H9 (cell line): ENCODE data around the gene FGFR3. TPM values are rescaled to one million over a fixed set of nuclear protein-coding genes. Genes with fewer than 3 reads are reported as not detected.
A peak's percentile ranks its signal among the peaks of the same experiment; 100 is the strongest.

Experiments used
- DNase-seq: peaks from one replicate; pipeline ENCODE4 v3.0.0-alpha.2; 2017
- H2AFZ ChIP-seq: one replicate; pipeline ENCODE4 v1.6.1; 2013; ENCODE audit warnings: mild to moderate bottlenecking, low read length, control low read depth, moderate library complexity
- H2AK5ac ChIP-seq: 2 replicates; pipeline ENCODE4 v1.6.1; 2013; ENCODE audit warnings: low read length, control low read depth, mixed read lengths; ENCODE audit not compliant: insufficient read length
- H2BK120ac ChIP-seq: one replicate; pipeline ENCODE4 v1.6.1; 2013; ENCODE audit warnings: low read depth, mild to moderate bottlenecking, low read length, control low read depth, inconsistent platforms; ENCODE audit not compliant: poor library complexity, severe bottlenecking
- H2BK12ac ChIP-seq: 2 replicates; pipeline ENCODE4 v1.6.1; 2013; ENCODE audit warnings: low read length, control low read depth, mixed read lengths, low read depth; ENCODE audit not compliant: insufficient read length
- H2BK15ac ChIP-seq: 2 replicates; pipeline ENCODE4 v1.6.1; 2013; ENCODE audit warnings: low read depth, low read length, control low read depth
- H2BK20ac ChIP-seq: one replicate; pipeline ENCODE4 v1.6.1; 2013; ENCODE audit warnings: low read depth, mild to moderate bottlenecking, low read length, control low read depth, inconsistent platforms; ENCODE audit not compliant: poor library complexity, severe bottlenecking
- H2BK5ac ChIP-seq: 2 replicates; pipeline ENCODE4 v1.6.1; 2013; ENCODE audit warnings: low read length, control low read depth, mixed read lengths; ENCODE audit not compliant: insufficient read length
- H3K14ac ChIP-seq: 2 replicates; pipeline ENCODE4 v1.6.1; 2013; ENCODE audit warnings: low read length, control low read depth; ENCODE audit not compliant: insufficient read depth
- H3K18ac ChIP-seq: 2 replicates; pipeline ENCODE4 v1.6.1; 2013; ENCODE audit warnings: low read depth, mild to moderate bottlenecking, mixed read lengths, low read length, control low read depth; ENCODE audit not compliant: insufficient read length
- H3K23ac ChIP-seq: 2 replicates; pipeline ENCODE4 v1.6.1; 2013; ENCODE audit warnings: low read length, control low read depth, mixed read lengths, low read depth; ENCODE audit not compliant: insufficient read length
- H3K23me2 ChIP-seq: 2 replicates; pipeline ENCODE4 v1.6.1; 2013; ENCODE audit warnings: low read depth, mild to moderate bottlenecking, mixed read lengths, low read length, control low read depth; ENCODE audit not compliant: insufficient read length, poor library complexity, severe bottlenecking
- H3K27ac ChIP-seq: 2 replicates; pipeline ENCODE4 v1.5.1; 2013; ENCODE audit warnings: low read length, control low read depth, mixed read lengths, low read depth; ENCODE audit not compliant: insufficient read length
- H3K27me3 ChIP-seq: 2 replicates; pipeline ENCODE4 v1.6.1; 2013; ENCODE audit warnings: low read length, control low read depth, inconsistent platforms; ENCODE audit not compliant: insufficient read depth
- H3K4ac ChIP-seq: 2 replicates; pipeline ENCODE4 v1.6.1; 2013; ENCODE audit warnings: low read depth, mild to moderate bottlenecking, control low read depth, inconsistent platforms, low read length, moderate library complexity
- H3K4me1 ChIP-seq: 2 replicates; pipeline ENCODE4 v1.6.1; 2013; ENCODE audit warnings: low read length, control low read depth, inconsistent platforms; ENCODE audit not compliant: insufficient read depth
- H3K4me2 ChIP-seq: 2 replicates; pipeline ENCODE4 v1.6.1; 2013; ENCODE audit warnings: low read length, control low read depth, mixed read lengths; ENCODE audit not compliant: insufficient read length, insufficient read depth
- H3K56ac ChIP-seq: 2 replicates; pipeline ENCODE4 v1.6.1; 2013; ENCODE audit warnings: low read depth, mild to moderate bottlenecking, mixed read lengths, low read length, control low read depth; ENCODE audit not compliant: insufficient read length
- H3K79me1 ChIP-seq: 2 replicates; pipeline ENCODE4 v1.6.1; 2013; ENCODE audit warnings: low read depth, mild to moderate bottlenecking, moderate library complexity, low read length, control low read depth, inconsistent platforms; ENCODE audit not compliant: insufficient read depth, poor library complexity, severe bottlenecking
- H3K79me2 ChIP-seq: 2 replicates; pipeline ENCODE4 v1.6.1; 2013; ENCODE audit warnings: low read length, control low read depth, inconsistent platforms; ENCODE audit not compliant: insufficient read depth
- H3K9ac ChIP-seq: 2 replicates; pipeline ENCODE4 v1.6.1; 2013; ENCODE audit warnings: low read length, control low read depth, mixed read lengths; ENCODE audit not compliant: insufficient read length; ENCODE audit errors: extremely low read depth
- H3K9me3 ChIP-seq: one replicate; pipeline ENCODE4 v1.6.1; 2013; ENCODE audit warnings: low read depth, low read length, inconsistent platforms; ENCODE audit not compliant: control insufficient read depth
- H3T11ph ChIP-seq: one replicate; pipeline ENCODE4 v1.6.1; 2013; ENCODE audit warnings: mild to moderate bottlenecking, low read length, control low read depth, inconsistent platforms
- H4K20me1 ChIP-seq: one replicate; pipeline ENCODE4 v1.6.1; 2013; ENCODE audit not compliant: control insufficient read depth, insufficient read length, insufficient read depth
- H4K5ac ChIP-seq: 2 replicates; pipeline ENCODE4 v1.6.1; 2013; ENCODE audit warnings: low read depth, mild to moderate bottlenecking, mixed read lengths, low read length, control low read depth; ENCODE audit not compliant: insufficient read length
- H4K8ac ChIP-seq: replicated peaks from 2 replicates; pipeline ENCODE4 v1.6.1; 2013; ENCODE audit warnings: low read length, control low read depth, mixed read lengths, low read depth; ENCODE audit not compliant: insufficient read length
- H4K91ac ChIP-seq: 2 replicates; pipeline ENCODE4 v1.6.1; 2013; ENCODE audit warnings: low read depth, mild to moderate bottlenecking, moderate library complexity, mixed read lengths, low read length, control low read depth; ENCODE audit not compliant: insufficient read length
- H3K27ac Mint-ChIP-seq, 3 experiments: 2 replicates in 2 of 3; 3 replicates in 1 of 3; pipeline ENCODE4 v1.8.0; 2020 to 2021; ENCODE audit warnings: mixed read lengths in 3 of 3, mild to moderate bottlenecking in 1 of 3, moderate library complexity in 1 of 3
- H3K27me3 Mint-ChIP-seq: 2 replicates; pipeline ENCODE4 v1.8.0; 2021; ENCODE audit warnings: low read depth, mild to moderate bottlenecking, moderate library complexity, mixed read lengths
- H3K36me3 Mint-ChIP-seq, 3 experiments: 2 replicates in 2 of 3; 3 replicates in 1 of 3; pipeline ENCODE4 v1.8.0; 2020 to 2021; ENCODE audit warnings: low read depth in 3 of 3, mixed read lengths in 3 of 3; ENCODE audit not compliant: insufficient read depth in 1 of 3
- H3K4me1 Mint-ChIP-seq, 2 experiments: 2 replicates each; pipeline ENCODE4 v1.8.0; 2020; ENCODE audit warnings: mixed read lengths in 2 of 2
- H3K4me3 Mint-ChIP-seq, 2 experiments: 2 replicates in 1 of 2; 3 replicates in 1 of 2; pipeline ENCODE4 v1.8.0; 2020 to 2021; ENCODE audit warnings: mild to moderate bottlenecking in 2 of 2, mixed read lengths in 2 of 2, moderate library complexity in 1 of 2
- H3K9me3 Mint-ChIP-seq, 2 experiments: 2 replicates in 1 of 2; 3 replicates in 1 of 2; pipeline ENCODE4 v1.8.0; 2020; ENCODE audit warnings: mild to moderate bottlenecking in 2 of 2, mixed read lengths in 2 of 2, moderate library complexity in 1 of 2
- WGBS: extraction: QIAGEN DNeasy Blood & Tissue Kit; methylation state at CpG from one replicate; pipeline ENCODE4 v1.1.7; 2013; ENCODE audit warnings: missing lambda C conversion rate, low lambda C conversion rate, mixed read lengths; ENCODE audit not compliant: insufficient read length; ENCODE audit errors: extremely low coverage; 5-methylcytosine and 5-hydroxymethylcytosine counted together
- total RNA-seq: library from RNA; stranded (reverse); gene quantifications from 2 replicates; pipeline ENCODE4 v1.2.1, GENCODE V29; 2021
- TF ChIP-seq, protein P1 (sequence below): fragments of 200-600 bp; sonication (generic); conservative IDR thresholded peaks from 3 replicates; pipeline ENCODE4 v1.8.0; 2021; ENCODE audit warnings: antibody characterized with exemption, mild to moderate bottlenecking

FGFR3 gene
- total RNA-seq, 1 experiment from 2014 or later = 75.7 TPM

DNA sequence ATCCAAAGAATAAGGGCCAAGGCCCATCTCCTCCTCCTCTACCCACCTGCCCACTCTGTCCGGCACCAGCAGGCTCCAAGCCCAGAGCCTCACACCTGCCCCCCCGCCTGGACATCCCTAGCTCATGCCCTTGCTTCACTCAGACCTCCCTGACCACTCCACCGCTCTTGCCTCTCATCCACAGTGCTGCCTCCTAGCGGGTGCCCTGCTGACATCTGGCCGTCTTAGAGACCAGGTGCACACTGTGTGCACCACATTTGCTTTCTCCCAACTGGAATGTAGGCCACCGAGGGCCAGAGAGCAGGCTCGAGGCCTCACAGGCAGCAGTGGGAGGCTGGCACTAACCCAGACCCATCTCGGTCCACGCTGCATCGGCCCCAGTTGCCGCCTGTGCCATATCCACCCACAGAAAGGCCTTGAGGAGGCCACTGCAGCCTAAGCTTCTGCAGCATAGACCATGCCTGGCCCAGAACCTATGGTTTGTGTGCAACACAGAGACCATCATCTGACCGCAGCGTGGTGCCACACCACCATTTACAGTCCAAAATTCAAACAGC lies 49.3 kb downstream of the FGFR3 start:
- Mint-ChIP-seq H3K9me3 (no peaks in the 10 kb centered on the region), H3K4me3 (no peak overlapping the region), H3K27me3 (no peaks in the 10 kb centered on the region), H3K4me1 (no peaks in the 10 kb centered on the region), H3K27ac (peak overlapping the region in 1 of 3 experiments; percentile 68; a peak in 2 of 7 replicates), H3K36me3 (peaks cover 26 to 65% (median 48%) of the 10 kb centered on the region in 3 experiments; a peak in 6 of 7 replicates)
- H2AK5ac ChIP-seq = no peak overlapping the region
- H2AFZ ChIP-seq = no peak overlapping the region
- no peak overlapping the region for H2BK15ac ChIP-seq
- H3K18ac ChIP-seq = no peak overlapping the region
- H3K23ac ChIP-seq = no peak overlapping the region
- no CpG with 5 or more reads among the region's 13 CpGs for WGBS
- no peaks in the 10 kb centered on the region for H3K23me2 ChIP-seq
- H3K9me3 ChIP-seq = no peaks in the 10 kb centered on the region
- H3T11ph ChIP-seq = no peak overlapping the region
- H3K27me3 ChIP-seq = no peaks in the 10 kb centered on the region
- H3K4me1 ChIP-seq = no peaks in the 10 kb centered on the region
- TF ChIP-seq, protein P1, sequence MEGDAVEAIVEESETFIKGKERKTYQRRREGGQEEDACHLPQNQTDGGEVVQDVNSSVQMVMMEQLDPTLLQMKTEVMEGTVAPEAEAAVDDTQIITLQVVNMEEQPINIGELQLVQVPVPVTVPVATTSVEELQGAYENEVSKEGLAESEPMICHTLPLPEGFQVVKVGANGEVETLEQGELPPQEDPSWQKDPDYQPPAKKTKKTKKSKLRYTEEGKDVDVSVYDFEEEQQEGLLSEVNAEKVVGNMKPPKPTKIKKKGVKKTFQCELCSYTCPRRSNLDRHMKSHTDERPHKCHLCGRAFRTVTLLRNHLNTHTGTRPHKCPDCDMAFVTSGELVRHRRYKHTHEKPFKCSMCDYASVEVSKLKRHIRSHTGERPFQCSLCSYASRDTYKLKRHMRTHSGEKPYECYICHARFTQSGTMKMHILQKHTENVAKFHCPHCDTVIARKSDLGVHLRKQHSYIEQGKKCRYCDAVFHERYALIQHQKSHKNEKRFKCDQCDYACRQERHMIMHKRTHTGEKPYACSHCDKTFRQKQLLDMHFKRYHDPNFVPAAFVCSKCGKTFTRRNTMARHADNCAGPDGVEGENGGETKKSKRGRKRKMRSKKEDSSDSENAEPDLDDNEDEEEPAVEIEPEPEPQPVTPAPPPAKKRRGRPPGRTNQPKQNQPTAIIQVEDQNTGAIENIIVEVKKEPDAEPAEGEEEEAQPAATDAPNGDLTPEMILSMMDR = peak; percentile 39; the same call in 2 of the 3 replicates
- H3K79me1 ChIP-seq = no peaks in the 10 kb centered on the region
- H3K56ac ChIP-seq = no peak overlapping the region
- no peaks in the 10 kb centered on the region for H3K79me2 ChIP-seq
- H4K20me1 ChIP-seq = no peaks in the 10 kb centered on the region
- no peak overlapping the region for H3K27ac ChIP-seq
- H4K5ac ChIP-seq = no peak overlapping the region
- H3K4ac ChIP-seq = no peak overlapping the region
- no peak overlapping the region for H2BK20ac ChIP-seq
- no peak overlapping the region; the same call in 1 of the 2 replicates for H3K14ac ChIP-seq
- DNase-seq = peak; percentile 51
- H3K4me2 ChIP-seq = no peak overlapping the region
- no peak overlapping the region for H2BK120ac ChIP-seq
- H4K8ac ChIP-seq = no peak overlapping the region
- no peak overlapping the region for H3K9ac ChIP-seq
- no peak overlapping the region for H2BK5ac ChIP-seq
- no peak overlapping the region for H2BK12ac ChIP-seq
- no peak overlapping the region for H4K91ac ChIP-seq
